Rectal smooth muscle tissue (tissue), 1 donor: ENCODE results near the gene TTR.

Experiments
- H3K27ac ChIP-seq: one replicate; pipeline ENCODE4 v1.7.0; 2013; ENCODE audit warnings: low read depth, low read length, inconsistent platforms
- H3K27me3 ChIP-seq: one replicate; pipeline ENCODE4 v1.7.0; 2013; ENCODE audit warnings: low read length; ENCODE audit not compliant: control insufficient read depth, insufficient read depth
- H3K36me3 ChIP-seq: one replicate; pipeline ENCODE4 v1.7.0; 2013; ENCODE audit warnings: low read length; ENCODE audit not compliant: control insufficient read depth, insufficient read depth
- H3K4me1 ChIP-seq: one replicate; pipeline ENCODE4 v1.7.0; 2013; ENCODE audit warnings: low read length; ENCODE audit not compliant: control insufficient read depth, insufficient read depth
- H3K4me3 ChIP-seq: one replicate; pipeline ENCODE4 v1.7.0; 2013; ENCODE audit warnings: low read length
- H3K9ac ChIP-seq: one replicate; pipeline ENCODE4 v1.7.0; 2013; ENCODE audit warnings: low read length

The TTR gene

DNA sequence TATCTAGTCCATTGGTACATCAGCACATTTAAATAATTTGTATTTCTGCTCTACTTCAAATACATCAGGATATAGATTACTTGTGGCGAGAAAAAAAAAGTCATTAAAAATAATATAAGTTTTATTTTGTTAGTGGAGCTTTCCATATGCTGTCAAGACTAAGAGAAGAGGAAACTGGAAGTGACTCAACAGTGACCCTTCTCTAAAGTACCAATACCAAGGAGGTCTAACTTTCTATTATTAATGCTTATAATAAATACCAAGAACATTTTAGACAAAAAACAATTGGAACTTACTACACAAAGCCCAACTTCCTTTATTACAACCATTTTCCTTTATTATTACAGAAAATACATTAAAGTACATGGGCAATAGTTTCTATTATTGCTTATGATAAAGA, 39.8 kb downstream of the TTR start:
- Histone ChIP-seq H3K4me1 (no peaks in the 10 kb centered on the region), H3K4me3 (no peak overlapping the region), H3K27ac (no peak overlapping the region), H3K27me3 (no peaks in the 10 kb centered on the region), H3K36me3 (no peaks in the 10 kb centered on the region), H3K9ac (no peak overlapping the region)

DNA sequence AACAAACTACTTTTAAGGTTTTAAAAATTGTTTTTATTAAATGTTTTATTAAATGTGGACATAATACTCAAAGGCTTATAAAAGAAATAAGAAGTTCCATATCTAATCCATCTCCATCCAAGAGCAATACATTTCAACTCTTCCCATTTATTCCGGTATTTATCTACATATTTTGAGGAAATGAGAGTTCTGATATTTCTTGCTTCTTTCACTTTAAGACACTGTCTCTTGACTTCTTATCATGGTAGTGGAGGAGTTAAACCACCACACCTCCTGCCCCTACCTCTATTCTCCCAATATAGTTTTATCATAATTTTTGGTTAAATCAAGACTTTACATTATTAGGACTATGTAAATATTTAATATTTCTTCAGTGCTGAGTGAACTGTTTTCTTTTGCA, 40.7 kb downstream of the TTR start:
- Histone ChIP-seq H3K4me3 (no peak overlapping the region), H3K4me1 (no peaks in the 10 kb centered on the region)

DNA sequence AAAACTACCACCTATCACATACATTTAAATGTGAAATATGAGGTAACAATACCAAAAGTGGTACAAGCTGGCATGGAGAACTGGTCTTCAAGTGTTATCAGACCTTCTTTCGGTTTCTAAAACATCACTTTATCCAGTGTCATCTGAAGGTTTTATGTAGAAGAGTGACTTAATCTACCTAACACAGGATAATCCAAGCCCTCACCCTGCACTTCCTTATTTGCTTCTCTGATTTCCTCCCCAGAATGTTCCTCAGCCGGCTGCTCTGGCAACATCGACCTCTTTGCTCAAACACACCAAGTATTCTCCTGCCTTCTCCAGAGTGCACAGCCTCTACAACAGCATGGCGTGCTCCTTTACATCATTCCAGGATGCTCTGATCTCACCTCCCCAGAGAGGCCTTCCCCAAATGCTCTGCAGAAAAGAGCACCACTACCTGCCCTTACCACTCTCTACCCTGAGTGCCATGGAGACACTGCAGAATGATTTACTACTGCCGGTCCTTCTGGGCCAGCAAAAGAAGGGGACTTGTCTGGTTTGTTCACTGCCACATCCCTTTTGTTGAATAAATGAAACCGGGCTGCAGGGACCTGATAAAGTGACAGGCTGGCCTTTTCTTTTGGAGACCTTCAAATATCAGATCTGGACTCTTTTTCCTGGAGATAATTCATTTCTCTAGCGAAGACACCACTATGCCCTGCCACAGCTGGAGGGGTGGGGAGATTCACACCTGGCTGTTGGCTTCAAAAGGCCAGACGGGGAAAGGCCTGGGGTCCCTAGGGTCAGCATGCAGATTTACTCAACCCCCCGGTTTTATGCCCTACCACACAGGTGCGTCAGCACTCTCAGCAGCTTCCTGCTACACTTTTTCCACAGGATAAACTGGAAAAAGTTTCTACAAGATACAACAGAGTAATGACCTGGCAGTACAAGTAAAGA, 42.0 kb downstream of the TTR start:
- Histone ChIP-seq H3K36me3 (no peaks in the 10 kb centered on the region), H3K4me3 (no peak overlapping the region), H3K9ac (no peak overlapping the region), H3K4me1 (no peaks in the 10 kb centered on the region), H3K27ac (no peak overlapping the region), H3K27me3 (no peaks in the 10 kb centered on the region)

More for the DNA sequence above, 40.7 kb downstream of the TTR start:
- H3K9ac ChIP-seq = no peak overlapping the region
- H3K27me3 ChIP-seq = no peaks in the 10 kb centered on the region
- no peak overlapping the region for H3K27ac ChIP-seq
- no peaks in the 10 kb centered on the region for H3K36me3 ChIP-seq

DNA sequence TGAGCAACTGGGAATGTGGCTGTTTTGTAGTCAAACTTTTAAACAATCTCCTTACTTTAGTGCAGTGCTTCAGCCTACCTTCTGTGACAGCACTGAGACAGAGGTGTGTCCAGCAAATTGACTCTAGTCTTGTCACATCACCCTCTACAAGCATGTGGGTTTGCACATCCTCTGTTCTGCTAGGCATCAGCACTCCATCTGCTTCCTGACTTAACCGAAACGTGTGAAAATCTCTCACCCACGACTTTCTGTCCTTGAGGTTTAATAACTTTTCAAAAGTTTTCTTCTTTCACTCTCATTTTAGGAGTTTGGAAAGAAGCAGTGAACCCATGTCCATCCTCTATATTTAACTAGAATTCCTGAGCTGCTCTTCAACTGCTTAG, 42.6 kb downstream of the TTR start:
- no peak overlapping the region for H3K27ac ChIP-seq
- H3K4me1 ChIP-seq = no peaks in the 10 kb centered on the region
- no peaks in the 10 kb centered on the region for H3K36me3 ChIP-seq
- no peaks in the 10 kb centered on the region for H3K27me3 ChIP-seq
- H3K4me3 ChIP-seq = no peak overlapping the region
- no peak overlapping the region for H3K9ac ChIP-seq

DNA sequence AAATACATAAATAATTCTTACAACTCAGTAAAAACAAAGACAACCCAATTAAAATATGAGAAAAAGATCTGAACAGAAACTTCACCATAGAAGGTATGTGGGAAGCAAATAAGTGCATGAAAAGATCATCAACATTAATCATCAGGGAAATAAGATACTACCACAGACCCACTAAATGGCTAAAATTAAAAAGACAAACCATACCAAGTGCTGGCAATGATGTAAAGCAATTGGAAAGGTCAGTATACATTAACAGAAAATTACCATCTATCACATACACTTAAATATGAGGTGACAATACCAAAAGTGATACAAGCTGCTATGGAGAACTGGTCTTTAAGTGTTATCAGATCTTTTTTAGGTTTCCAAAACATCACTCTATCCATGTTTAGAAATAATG, 44.7 kb downstream of the TTR start:
- Histone ChIP-seq H3K4me3 (no peak overlapping the region), H3K27ac (no peak overlapping the region), H3K27me3 (no peaks in the 10 kb centered on the region), H3K4me1 (no peaks in the 10 kb centered on the region), H3K9ac (no peak overlapping the region), H3K36me3 (no peaks in the 10 kb centered on the region)

DNA sequence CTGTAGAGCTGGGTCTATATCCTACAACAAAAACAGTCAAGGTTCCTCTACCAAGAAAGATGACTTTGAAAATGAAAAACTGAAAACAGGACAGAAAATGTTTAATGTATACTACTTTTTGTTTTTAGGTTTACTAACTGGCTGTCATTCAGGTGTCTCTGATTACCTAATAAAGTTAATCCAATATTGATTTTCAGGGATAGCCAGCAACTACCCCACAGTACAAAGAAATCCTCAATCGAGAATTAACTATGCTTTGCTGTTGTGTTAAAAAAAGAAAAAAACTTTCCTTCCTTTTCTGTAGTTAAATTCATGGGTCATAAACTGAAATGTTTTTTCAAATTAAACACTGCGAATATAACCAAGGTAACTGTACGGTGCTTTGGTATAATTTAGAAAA, 45.8 kb downstream of the TTR start:
- Histone ChIP-seq H3K4me3 (no peak overlapping the region), H3K4me1 (no peaks in the 10 kb centered on the region), H3K36me3 (no peaks in the 10 kb centered on the region), H3K27ac (no peak overlapping the region), H3K9ac (no peak overlapping the region), H3K27me3 (no peaks in the 10 kb centered on the region)

DNA sequence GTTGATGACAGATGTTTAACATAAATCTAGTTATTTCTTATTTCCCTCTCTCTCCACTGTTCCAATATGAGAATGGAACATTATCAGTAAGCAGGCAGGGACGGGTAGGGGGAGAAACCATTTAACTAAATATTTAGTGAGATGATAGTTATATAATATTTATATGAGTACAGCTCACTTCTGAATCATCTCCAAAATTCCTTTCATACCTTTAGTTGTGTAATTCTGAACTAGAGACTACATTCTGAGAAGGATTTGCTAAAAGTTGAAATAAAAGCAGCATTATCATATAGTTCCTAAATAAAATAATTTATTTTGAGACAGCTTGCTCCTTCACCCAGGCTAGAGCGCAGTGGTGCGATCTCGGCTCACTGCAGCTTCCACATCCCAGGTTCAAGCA, 51.3 kb downstream of the TTR start:
- Histone ChIP-seq H3K27me3 (no peaks in the 10 kb centered on the region), H3K36me3 (no peaks in the 10 kb centered on the region), H3K4me1 (no peaks in the 10 kb centered on the region), H3K27ac (no peak overlapping the region), H3K4me3 (no peak overlapping the region), H3K9ac (no peak overlapping the region)

DNA sequence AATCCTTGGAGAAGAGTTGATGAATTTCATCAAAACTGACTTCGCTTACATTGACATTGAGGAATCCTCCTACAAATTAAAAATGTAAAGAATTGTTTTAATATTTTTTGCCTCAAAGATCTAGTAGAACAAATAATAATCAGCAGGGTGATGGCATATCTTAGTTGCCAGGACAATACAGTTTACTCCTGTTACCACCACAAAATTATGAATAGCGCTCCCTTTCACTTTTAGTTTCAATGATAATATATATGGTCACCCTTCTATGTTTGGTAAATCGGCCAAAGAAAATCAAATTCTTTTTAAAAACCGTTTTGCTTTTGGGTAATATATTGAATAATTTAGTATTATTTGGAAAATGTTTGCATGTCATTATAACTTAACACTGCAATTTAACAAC, 53.7 kb downstream of the TTR start:
- H3K9ac ChIP-seq = no peak overlapping the region
- H3K4me1 ChIP-seq = no peaks in the 10 kb centered on the region
- H3K4me3 ChIP-seq = no peak overlapping the region
- H3K36me3 ChIP-seq = no peaks in the 10 kb centered on the region
- H3K27me3 ChIP-seq = no peaks in the 10 kb centered on the region
- H3K27ac ChIP-seq = no peak overlapping the region

DNA sequence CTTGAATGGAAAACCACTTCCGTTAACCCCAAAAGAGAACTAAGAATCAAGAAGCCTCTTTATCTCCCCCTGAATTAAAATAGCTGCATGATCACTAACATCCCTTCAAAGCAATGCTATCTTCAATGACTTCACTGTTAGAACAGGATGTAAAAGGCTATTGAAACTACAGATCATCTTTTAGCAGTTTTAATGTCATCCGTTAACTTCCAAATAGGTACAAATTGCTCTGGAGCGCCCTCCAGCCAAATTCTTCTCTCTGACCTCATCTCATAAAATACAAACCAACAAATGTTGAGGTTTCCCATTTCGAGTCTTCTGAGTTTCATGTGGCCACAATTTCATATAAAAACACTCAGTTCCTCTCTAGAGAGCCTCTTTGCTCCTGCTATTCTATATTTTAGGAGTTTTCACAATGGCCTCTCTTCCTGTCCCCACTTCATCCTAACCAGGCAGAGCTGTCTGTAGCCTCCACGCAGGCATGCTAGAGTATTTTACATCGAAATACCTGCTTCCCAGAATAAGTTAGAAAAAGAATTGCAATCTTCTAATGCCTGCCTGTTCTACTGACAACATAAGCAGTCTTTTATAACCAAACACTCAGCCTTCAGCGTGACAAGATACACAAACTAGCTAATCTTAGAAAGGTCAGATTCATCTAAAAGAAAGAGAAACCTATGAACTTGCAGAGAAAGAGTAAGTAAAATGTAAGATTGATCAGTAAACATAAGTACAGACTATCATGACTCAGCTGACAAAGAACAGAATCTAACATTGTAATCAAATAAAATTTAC, 54.9 kb downstream of the TTR start:
- H3K27ac ChIP-seq = no peak overlapping the region
- no peaks in the 10 kb centered on the region for H3K27me3 ChIP-seq
- H3K4me1 ChIP-seq = no peaks in the 10 kb centered on the region
- no peaks in the 10 kb centered on the region for H3K36me3 ChIP-seq
- no peak overlapping the region for H3K9ac ChIP-seq
- no peak overlapping the region for H3K4me3 ChIP-seq

DNA sequence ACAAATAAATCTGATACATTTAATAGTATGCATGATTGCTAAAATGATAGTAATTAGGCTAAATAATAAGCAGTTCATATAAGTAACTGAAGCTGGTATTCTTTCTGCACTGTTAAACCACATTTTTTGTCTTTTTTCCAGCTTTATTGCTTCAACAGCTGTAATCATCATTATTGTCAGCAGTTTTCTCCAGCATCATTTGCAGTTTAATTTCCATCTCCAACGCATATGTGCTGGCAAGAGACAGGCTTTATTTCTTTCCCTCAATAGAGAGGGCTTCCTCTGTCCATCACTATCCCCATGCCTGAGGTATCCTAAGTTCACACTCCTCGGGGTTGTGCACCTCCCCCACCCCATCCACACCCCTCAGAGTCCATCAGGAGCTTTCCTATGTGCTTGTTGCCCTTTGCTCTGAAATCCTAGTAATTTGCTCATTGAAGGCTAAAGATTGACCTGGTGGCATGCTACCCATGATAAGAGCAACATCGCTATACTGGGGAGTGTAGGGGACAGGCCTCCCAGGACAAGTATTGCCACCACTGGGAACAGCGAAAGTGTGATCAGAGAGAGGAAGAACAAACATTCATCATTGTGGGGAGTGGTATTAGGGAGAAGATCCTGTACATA, 55.6 kb downstream of the TTR start:
- no peak overlapping the region for H3K4me3 ChIP-seq
- H3K4me1 ChIP-seq = no peaks in the 10 kb centered on the region
- H3K9ac ChIP-seq = no peak overlapping the region
- no peak overlapping the region for H3K27ac ChIP-seq
- no peaks in the 10 kb centered on the region for H3K36me3 ChIP-seq
- no peaks in the 10 kb centered on the region for H3K27me3 ChIP-seq
